ENCODE measurements around the gene GAPVD1.
A peak's percentile ranks its signal among the peaks of the same experiment; 100 is the strongest.
"Not testable (repeated sequence)": the region's sequence is repeated elsewhere in the genome, so short reads cannot be mapped to it uniquely, and the experiment has no call there.

Gene GAPVD1

DNA sequence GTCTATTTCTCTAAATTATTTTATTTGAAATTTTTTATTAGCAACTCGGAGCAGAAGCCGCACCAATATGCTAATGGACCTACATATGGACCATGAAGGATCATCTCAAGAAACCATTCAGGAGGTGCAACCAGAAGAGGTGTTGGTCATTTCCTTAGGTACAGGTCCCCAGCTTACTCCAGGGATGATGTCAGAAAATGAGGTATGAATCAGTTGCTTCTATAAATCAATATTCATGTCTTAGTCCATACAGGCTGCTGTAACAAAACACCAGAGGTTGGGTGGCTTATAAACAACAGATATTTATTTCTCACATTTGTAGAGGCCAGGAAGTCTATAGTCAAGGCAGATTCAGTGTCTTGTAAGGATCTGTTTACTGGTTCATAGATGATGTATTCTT, 50.8 kb downstream of the GAPVD1 start:
- DNase-seq = no peak

- DNase-seq = not testable (repeated sequence)
Measured at GRCh38 chr9:125316359-125316758, 54.7 kb downstream of the GAPVD1 start.

DNA sequence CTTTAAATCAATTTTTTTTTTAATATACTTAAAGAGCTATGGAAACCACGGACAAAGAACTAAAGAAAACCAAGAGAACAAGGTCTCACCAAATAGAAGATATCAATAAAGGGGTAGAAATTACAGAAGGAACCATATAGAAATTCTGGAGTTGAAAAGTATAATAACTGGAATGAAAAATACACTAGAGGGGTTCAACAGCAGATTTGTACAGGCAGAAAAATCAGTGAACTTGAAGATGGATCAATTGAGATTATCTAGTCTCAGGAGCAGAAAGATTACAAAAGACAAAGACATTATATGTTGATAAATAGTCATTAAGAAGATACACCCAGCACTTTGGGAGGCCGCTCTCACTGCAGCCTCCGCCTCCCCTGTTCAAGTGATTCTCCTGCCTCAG, 56.1 kb downstream of the GAPVD1 start:
- no peak for DNase-seq

DNA sequence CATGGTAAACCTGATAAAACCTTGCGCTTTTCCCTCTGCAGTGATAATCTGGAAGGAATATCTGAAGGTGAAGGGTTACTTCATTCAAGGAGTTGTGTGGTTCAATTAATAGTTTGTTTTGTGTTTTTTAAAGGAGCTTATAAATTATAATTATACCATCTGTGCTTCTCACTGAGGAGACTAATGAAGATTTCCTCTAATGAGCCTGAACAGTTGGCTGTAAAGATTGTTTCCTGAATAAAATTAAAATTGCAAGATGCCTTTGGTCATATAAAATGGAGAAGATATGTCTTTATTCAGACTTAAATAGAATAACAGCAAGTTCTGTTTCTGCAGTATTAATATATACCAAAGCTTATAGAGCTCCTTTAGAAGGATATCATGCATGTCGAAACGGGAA, 59.9 kb downstream of the GAPVD1 start:
- no peak for DNase-seq

GRCh38 chr9:125323615-125324014, 62.0 kb downstream of the GAPVD1 start:
- no peak for DNase-seq

- DNase-seq = no peak
Measured at GRCh38 chr9:125325826-125326225, 64.2 kb downstream of the GAPVD1 start.

- DNase-seq = no peak
Measured at GRCh38 chr9:125329978-125330377, 68.4 kb downstream of the GAPVD1 start.

DNA sequence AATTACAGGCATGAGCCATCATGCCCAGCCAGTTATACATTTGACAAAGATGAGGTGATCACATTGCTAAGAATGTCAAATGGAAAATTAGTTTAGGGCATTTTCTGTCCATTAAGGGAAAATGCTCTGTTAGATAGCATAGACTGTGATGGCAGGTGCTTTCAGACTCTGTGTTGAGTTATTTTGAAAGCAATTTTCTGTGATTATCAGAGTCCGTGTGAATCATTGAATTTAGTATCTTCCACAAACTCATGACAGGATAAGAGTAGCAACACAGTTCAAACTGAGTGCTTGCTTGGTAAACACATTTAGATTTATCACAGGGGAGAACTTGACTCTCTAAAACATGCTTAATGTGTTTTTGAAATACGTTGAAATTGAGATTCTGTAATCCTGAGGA, 69.0 kb downstream of the GAPVD1 start:
- no peak for DNase-seq

DNA sequence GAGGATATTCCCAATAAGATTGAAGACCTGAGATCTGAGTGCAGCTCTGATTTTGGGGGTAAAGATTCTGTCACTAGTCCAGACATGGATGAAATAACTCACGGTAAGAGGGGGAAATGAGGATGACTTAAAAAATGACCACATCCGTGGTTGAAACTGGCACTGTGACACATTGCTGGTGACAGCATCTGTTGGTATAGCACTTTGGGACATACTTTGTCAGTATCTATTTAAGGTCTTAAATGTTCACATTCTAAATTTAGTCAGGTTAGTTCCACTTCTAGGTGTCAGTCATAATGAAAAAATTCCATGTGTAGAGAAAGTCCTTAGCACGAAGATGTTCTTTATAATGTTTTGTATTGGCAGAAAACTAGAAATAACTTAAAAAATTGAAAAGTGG, 70.9 kb downstream of the GAPVD1 start:
- peak in 1 of 5 donors; percentile 69 for DNase-seq

GRCh38 chr9:125337236-125337635, 75.6 kb downstream of the GAPVD1 start:
- no peak for DNase-seq

DNA sequence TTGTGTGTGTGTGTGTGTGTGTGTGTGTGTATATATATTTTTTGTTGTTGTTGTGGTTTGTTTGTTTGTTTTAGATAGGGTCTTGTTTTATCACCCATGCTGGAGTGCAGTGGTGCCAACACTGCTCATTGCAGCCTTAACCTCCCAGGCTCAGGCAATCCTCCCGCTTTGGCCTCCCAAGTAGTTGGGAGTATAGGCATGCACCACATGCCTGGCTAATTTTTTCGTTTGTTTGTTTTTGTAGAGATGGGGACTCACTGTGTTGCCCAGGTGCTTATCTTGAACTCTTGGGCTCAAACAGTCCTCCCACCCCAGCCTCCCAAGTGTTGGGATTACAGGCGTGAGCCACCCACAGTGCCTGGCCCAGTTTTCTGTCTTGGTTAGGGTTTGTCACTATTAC, 77.3 kb downstream of the GAPVD1 start:
- no peak for DNase-seq

GRCh38 chr9:125341566-125341965, 79.9 kb downstream of the GAPVD1 start:
- DNase-seq = no peak

DNA sequence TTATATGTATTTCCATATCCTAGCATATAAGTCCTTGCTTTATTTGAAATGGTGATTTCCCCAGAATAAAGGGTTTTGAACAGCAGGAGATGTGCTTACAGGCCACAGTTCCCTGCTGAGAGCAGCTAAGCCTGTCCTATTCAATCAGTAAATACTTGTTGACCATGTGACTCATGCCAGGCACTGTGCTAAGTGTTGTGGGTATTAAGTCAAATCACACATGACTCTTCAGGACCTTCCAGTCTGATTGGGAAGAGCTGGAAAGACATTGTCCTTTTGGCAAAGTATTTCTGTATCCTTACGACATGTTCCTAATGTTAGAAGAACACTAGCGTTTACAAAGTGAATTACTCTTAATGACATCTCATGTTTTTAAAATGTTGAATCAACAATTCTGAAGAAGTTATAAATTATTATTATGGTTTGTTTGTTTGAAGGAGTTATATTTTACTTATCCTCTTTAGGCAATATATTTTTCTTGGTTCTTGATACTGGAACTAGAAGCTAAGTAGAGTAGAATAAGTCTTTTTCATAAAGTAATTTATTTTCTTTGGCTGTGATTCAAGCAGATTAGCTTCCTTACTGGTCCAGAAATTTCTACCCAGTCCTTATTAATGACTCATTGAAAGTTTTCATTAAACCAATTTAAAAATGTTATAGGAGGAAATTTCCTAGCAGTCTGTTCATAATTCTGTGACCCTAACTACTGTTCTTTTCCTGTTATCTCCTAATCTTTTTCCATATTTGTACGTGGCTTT, 82.1 kb downstream of the GAPVD1 start:
- no peak for DNase-seq

- no peak for DNase-seq
Measured at GRCh38 chr9:125346080-125346732, 84.6 kb downstream of the GAPVD1 start.

GRCh38 chr9:125355601-125356000, 94.0 kb downstream of the GAPVD1 start:
- no peak for DNase-seq

DNA sequence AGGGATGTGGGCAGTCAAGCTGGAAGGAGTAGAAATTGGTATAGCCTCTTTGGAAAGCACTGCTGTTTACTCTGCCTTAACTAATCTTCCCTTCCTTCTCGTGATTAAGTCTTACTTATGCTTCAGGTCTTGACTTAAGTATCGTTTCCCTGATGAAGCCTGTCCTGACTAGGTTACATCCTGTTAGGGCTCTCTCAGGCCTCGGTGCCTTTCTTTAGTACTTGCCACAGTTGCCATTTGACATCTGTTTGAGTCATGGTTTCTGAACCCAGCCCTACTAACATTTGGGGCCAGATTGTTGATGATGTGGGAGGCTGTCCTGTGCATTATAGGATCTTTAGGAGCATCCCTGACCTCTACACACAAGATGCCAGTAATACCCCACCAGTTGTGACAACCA, 94.4 kb downstream of the GAPVD1 start:
- no peak for DNase-seq

- DNase-seq = no peak
Measured at GRCh38 chr9:125359011-125359410, 97.4 kb downstream of the GAPVD1 start.

GRCh38 chr9:125360601-125361000, 99.0 kb downstream of the GAPVD1 start:
- DNase-seq = no peak

DNA sequence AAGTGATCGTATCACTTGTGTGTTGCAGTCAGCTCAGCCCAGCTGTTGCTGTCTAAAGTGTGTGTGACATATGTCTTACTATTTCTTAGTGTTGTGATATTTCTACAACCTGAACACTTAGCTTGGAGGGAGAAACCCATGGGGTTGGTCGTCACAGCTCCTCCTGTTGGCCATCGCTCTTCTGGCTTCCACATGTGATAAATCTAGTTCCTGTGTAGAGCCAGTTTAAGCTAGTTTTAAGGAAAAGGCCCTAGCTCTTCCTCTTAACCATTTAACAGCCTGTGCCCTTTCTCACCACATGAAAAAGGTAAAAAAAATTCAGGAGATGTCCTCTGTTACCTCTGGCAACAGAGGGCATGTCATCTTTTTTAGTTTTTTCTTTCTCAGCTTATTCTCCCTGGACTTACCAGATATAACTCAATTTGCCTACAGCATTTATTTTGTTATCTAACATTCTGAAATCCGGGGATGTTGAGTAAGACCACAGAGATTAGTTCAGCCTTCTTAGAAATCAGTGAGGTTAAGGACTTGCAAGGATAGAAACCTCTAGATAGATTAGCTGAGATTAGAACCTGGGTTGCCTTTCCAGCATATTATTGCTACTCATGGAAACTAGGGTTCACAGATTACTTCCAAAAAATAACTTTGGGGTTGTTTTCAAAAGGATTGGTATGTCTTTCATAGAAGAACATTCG, 100.4 kb downstream of the GAPVD1 start:
- DNase-seq = peak in 1 of 5 donors; percentile 29

DNA sequence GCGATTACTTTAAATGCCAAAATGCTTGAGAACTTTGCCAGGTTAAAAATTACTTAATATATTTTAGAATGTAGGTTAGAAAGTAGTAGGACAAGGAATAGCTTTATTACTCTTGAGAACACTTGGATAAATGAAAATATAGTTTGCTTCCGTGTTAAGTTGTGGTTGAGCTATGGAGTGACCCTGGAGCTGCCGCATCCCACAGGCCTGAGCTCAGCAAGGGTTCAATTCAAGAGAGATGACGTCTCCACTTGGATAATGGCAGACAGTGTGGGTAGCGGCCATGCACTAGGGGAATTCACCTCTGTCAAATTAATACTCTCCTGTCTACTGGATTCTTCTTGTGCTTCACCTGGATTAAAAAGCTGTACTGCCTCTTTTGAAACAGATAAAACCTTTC, 105.0 kb downstream of the GAPVD1 start:
- DNase-seq = no peak

DNA sequence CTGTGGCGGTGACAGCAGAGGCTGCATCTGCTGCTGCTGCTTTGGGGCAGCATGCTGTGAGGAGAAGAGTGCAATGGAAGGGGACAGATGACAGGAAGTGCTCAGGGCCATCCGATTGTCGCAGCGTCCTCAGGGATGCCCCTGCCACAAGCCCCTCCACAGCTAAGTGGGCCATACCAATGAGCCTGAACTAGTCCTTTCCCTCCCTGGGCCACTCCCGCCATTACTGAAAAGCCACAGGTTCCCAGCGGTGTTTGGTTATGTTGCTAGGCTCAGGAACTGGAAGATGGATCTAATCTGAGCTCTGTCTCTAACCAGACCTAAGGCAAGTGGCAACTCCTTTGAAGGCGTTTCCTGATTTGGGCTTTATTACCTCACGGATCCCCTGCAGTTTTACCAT, 109.2 kb downstream of the GAPVD1 start:
- no peak for DNase-seq

- no peak for DNase-seq
Measured at GRCh38 chr9:125372441-125373226, 111.0 kb downstream of the GAPVD1 start.
